H1 (cell line): ENCODE results near the gene GNAT1. TPM values are rescaled to one million over a fixed set of nuclear protein-coding genes. Genes with fewer than 3 reads are reported as not detected.

Experiments used
- CTCF ChIA-PET: fragments of 300-600 bp; sonication (Branson Sonifier 250); formaldehyde crosslinking; loops from one replicate; lab custom pipeline; 2021; ENCODE audit not compliant: partially characterized antibody; lab: Charles Lee
- POLR2A ChIA-PET: fragments of 300-600 bp; sonication (Branson Sonifier 250); formaldehyde crosslinking; loops from one replicate; lab custom pipeline; 2021; ENCODE audit warnings: inconsistent platforms; ENCODE audit not compliant: partially characterized antibody; lab: Charles Lee
- DNase-seq, 2 experiments: peaks; one replicate each; pipeline versions ENCODE4 v3.0.0 to v3.0.0-alpha.2; 2010 to 2022; ENCODE audit warnings: low spot score in 2 of 2, low read depth in 1 of 2, mixed read lengths in 1 of 2
- FAIRE-seq: peaks from 2 replicates; lab custom pipeline; 2011; peaks lifted over from hg19 to GRCh38; lab: Jason Lieb, UNC
- H2AFZ ChIP-seq: 2 replicates; pipeline ENCODE4 v1.8.1; 2012; ENCODE audit warnings: low read length, inconsistent platforms
- H2AK5ac ChIP-seq: 2 replicates; pipeline ENCODE4 v1.6.1; 2013; ENCODE audit warnings: low read depth, low read length
- H2BK120ac ChIP-seq: replicated peaks from 2 replicates; pipeline ENCODE3; 2013; ENCODE audit warnings: low read depth, low read length, inconsistent platforms
- H2BK12ac ChIP-seq: 2 replicates; pipeline ENCODE4 v1.6.1; 2013; ENCODE audit warnings: low read depth, low read length
- H2BK15ac ChIP-seq: 2 replicates; pipeline ENCODE4 v1.6.1; 2013; ENCODE audit warnings: low read length
- H2BK20ac ChIP-seq: 2 replicates; pipeline ENCODE4 v1.6.1; 2013; ENCODE audit warnings: low read length
- H2BK5ac ChIP-seq: 2 replicates; pipeline ENCODE4 v1.6.1; 2013; ENCODE audit warnings: low read depth, low read length
- H3K14ac ChIP-seq: 2 replicates; pipeline ENCODE4 v1.6.1; 2013; ENCODE audit warnings: inconsistent platforms; ENCODE audit not compliant: insufficient read length
- H3K18ac ChIP-seq: 2 replicates; pipeline ENCODE4 v1.6.1; 2013; ENCODE audit warnings: low read length; ENCODE audit errors: extremely low read depth
- H3K23ac ChIP-seq: 2 replicates; pipeline ENCODE4 v1.6.1; 2013; ENCODE audit warnings: inconsistent platforms; ENCODE audit not compliant: insufficient read length
- H3K23me2 ChIP-seq: 2 replicates; pipeline ENCODE4 v1.6.1; 2013; ENCODE audit warnings: low read depth, low read length
- H3K27ac ChIP-seq: 2 replicates; pipeline ENCODE4 v1.6.1; 2011; ENCODE audit warnings: low read depth, low read length, inconsistent platforms
- H3K27me3 ChIP-seq, 4 experiments: replicated peaks in 1 of 4; 1 replicate in 1 of 4; 2 replicates in 3 of 4; pipeline versions ENCODE4 v1.6.1 to v1.8.1; 2011 to 2013; ENCODE audit warnings: low read length in 3 of 4, mild to moderate bottlenecking in 3 of 4, inconsistent platforms in 2 of 4, mixed read lengths in 2 of 4, moderate library complexity in 1 of 4; ENCODE audit not compliant: control insufficient read depth in 3 of 4, insufficient read depth in 3 of 4; ENCODE audit errors: extremely low read depth in 1 of 4
- H3K36me3 ChIP-seq, 4 experiments: 2 replicates each; pipeline versions ENCODE4 v1.6.1 to v1.8.1; 2011 to 2013; ENCODE audit warnings: mild to moderate bottlenecking in 4 of 4, low read length in 3 of 4, moderate library complexity in 2 of 4, control low read depth in 1 of 4, inconsistent platforms in 1 of 4; ENCODE audit not compliant: insufficient read depth in 4 of 4, control insufficient read depth in 2 of 4
- H3K4ac ChIP-seq: replicated peaks from 2 replicates; pipeline ENCODE3; 2013; ENCODE audit warnings: low read length, low read depth, mixed read lengths, inconsistent platforms; ENCODE audit not compliant: insufficient read length
- H3K4me1 ChIP-seq, 4 experiments: replicated peaks in 1 of 4; 1 replicate in 1 of 4; 2 replicates in 3 of 4; pipeline versions ENCODE4 v1.6.1 to v1.8.1; 2011 to 2013; ENCODE audit warnings: low read length in 3 of 4, inconsistent platforms in 2 of 4, mixed read lengths in 1 of 4; ENCODE audit not compliant: insufficient read depth in 4 of 4, control insufficient read depth in 3 of 4
- H3K4me2 ChIP-seq, 2 experiments: 2 replicates each; pipeline versions ENCODE4 v1.6.1 to v1.8.1; 2011 to 2013; ENCODE audit warnings: low read depth in 2 of 2, low read length in 2 of 2, control low read depth in 1 of 2, inconsistent platforms in 1 of 2, mild to moderate bottlenecking in 1 of 2; ENCODE audit not compliant: insufficient read depth in 1 of 2
- H3K4me3 ChIP-seq, 4 experiments: fragments of 200-600, 300-600 bp in 1 of 4; sonication (generic), shearing (Covaris generic), sonication (Bioruptor Twin) in 1 of 4; 2 replicates each; pipeline versions ENCODE4 v1.5.1 to v1.8.1; 2011 to 2016; ENCODE audit warnings: low read length in 4 of 4, low read depth in 3 of 4, control low read depth in 2 of 4, inconsistent platforms in 2 of 4, mild to moderate bottlenecking in 2 of 4, mixed read lengths in 1 of 4, moderate library complexity in 1 of 4; ENCODE audit not compliant: insufficient read depth in 2 of 4; ENCODE audit errors: extremely low read depth in 1 of 4
- H3K56ac ChIP-seq: replicated peaks from 2 replicates; pipeline ENCODE3; 2013; ENCODE audit warnings: low read depth, mild to moderate bottlenecking, mixed read lengths, low read length, inconsistent platforms; ENCODE audit not compliant: insufficient read length
- H3K79me1 ChIP-seq: 2 replicates; pipeline ENCODE4 v1.6.1; 2013; ENCODE audit warnings: low read depth, low read length, control low read depth
- H3K79me2 ChIP-seq, 2 experiments: 2 replicates each; pipeline versions ENCODE4 v1.6.1 to v1.8.1; 2012 to 2013; ENCODE audit warnings: low read length in 2 of 2, mild to moderate bottlenecking in 2 of 2, inconsistent platforms in 1 of 2; ENCODE audit not compliant: insufficient read depth in 2 of 2, control insufficient read depth in 1 of 2
- H3K9ac ChIP-seq, 4 experiments: replicated peaks in 1 of 4; 1 replicate in 1 of 4; 2 replicates in 3 of 4; pipeline versions ENCODE4 v1.6.1 to v1.8.1; 2011 to 2013; ENCODE audit warnings: low read depth in 3 of 4, low read length in 3 of 4, control low read depth in 2 of 4, mild to moderate bottlenecking in 2 of 4, moderate library complexity in 2 of 4, inconsistent platforms in 1 of 4; ENCODE audit errors: extremely low read depth in 1 of 4
- H3K9me3 ChIP-seq, 2 experiments: 2 replicates each; pipeline versions ENCODE4 v1.6.1 to v1.8.1; 2012 to 2013; ENCODE audit warnings: mild to moderate bottlenecking in 2 of 2, moderate library complexity in 2 of 2, control low read depth in 1 of 2, inconsistent platforms in 1 of 2, low read depth in 1 of 2, low read length in 1 of 2, mixed read lengths in 1 of 2; ENCODE audit not compliant: insufficient read depth in 2 of 2
- H4K20me1 ChIP-seq, 2 experiments: replicated peaks in 1 of 2; 2 replicates each; pipeline versions ENCODE3 to v1.8.1; 2011 to 2013; ENCODE audit warnings: inconsistent platforms in 2 of 2, low read length in 2 of 2, mild to moderate bottlenecking in 1 of 2; ENCODE audit not compliant: insufficient read depth in 2 of 2, control insufficient read depth in 1 of 2
- H4K5ac ChIP-seq: 2 replicates; pipeline ENCODE4 v1.6.1; 2013; ENCODE audit warnings: low read length, low read depth, mixed read lengths, inconsistent platforms; ENCODE audit not compliant: insufficient read length
- H4K8ac ChIP-seq: 2 replicates; pipeline ENCODE4 v1.8.0; 2013; ENCODE audit warnings: mild to moderate bottlenecking, moderate library complexity, low read length, inconsistent platforms; ENCODE audit not compliant: insufficient read depth; ENCODE audit errors: extremely low read depth
- H4K91ac ChIP-seq: replicated peaks from 2 replicates; pipeline ENCODE3; 2013; ENCODE audit warnings: low read length, mixed read lengths, inconsistent platforms; ENCODE audit not compliant: insufficient read length
- CTCF ChIP-seq, 3 experiments: IDR thresholded peaks; 1 replicate in 2 of 3; 2 replicates in 1 of 3; pipeline versions ENCODE4 v1.5.1 to v1.6.1; 2011; ENCODE audit warnings: low read length in 3 of 3, mild to moderate bottlenecking in 3 of 3, inconsistent platforms in 2 of 3, low read depth in 1 of 3, moderate library complexity in 1 of 3; ENCODE audit not compliant: insufficient read depth in 1 of 3; ENCODE audit errors: control extremely low read depth in 1 of 3
- EGR1 ChIP-seq: IDR thresholded peaks from 2 replicates; pipeline ENCODE4 v1.6.1; 2011; ENCODE audit warnings: low read depth, low read length, borderline replicate concordance
- RAD21 ChIP-seq, 2 experiments: IDR thresholded peaks in 1 of 2; conservative IDR thresholded peaks in 1 of 2; 2 replicates each; pipeline ENCODE4 v1.6.1; 2011; ENCODE audit warnings: low read depth in 2 of 2, low read length in 2 of 2, improper control_type of control experiment in 1 of 2, inconsistent platforms in 1 of 2, mild to moderate bottlenecking in 1 of 2, moderate library complexity in 1 of 2
- RNF2 ChIP-seq: fragments of 200-900, 300-1000 bp; sonication (generic); IDR thresholded peaks from 2 replicates; pipeline ENCODE4 v1.7.1; 2016; ENCODE audit warnings: borderline replicate concordance, low read depth, mild to moderate bottlenecking, antibody characterized with exemption, low read length; ENCODE audit not compliant: poor library complexity, severe bottlenecking; ENCODE audit errors: missing control alignments
- WGBS, 2 experiments: shearing (Covaris generic) in 1 of 2; methylation state at CpG; one replicate each; pipeline versions ENCODE4 v1.1.6 to v1.1.7; 2013 to 2015; ENCODE audit warnings: low lambda C conversion rate in 2 of 2, mixed read lengths in 2 of 2, inconsistent platforms in 1 of 2, low coverage in 1 of 2, missing lambda C conversion rate in 1 of 2; ENCODE audit not compliant: insufficient replicate concordance in 2 of 2, insufficient coverage in 1 of 2, insufficient read length in 1 of 2; ENCODE audit errors: extremely low coverage in 1 of 2, missing lambda C conversion rate in 1 of 2; 5-methylcytosine and 5-hydroxymethylcytosine counted together
- polyA plus RNA-seq, 7 experiments: library from polyadenylated mRNA; depleted of rRNA in 3 of 7; stranded (reverse) in 5 of 7; unstranded in 2 of 7; fragments of >200 nt in 5 of 7; fragments of 200-250 nt in 2 of 7; gene quantifications; 1 replicate in 5 of 7; 2 replicates in 1 of 7; 4 replicates in 1 of 7; pipeline versions ENCODE4 v1.2.1 to v1.2.3, GENCODE V29; 2011 to 2013; ENCODE audit warnings: missing spikeins in 2 of 7, mixed read lengths in 2 of 7
- total RNA-seq: library from RNA; stranded (reverse); fragmentation: NEBNext Ultra II Directional; extraction: Animal tissue kit (Norgen Biotek cat#: 25700); gene quantifications from 2 replicates; pipeline ENCODE4 v1.2.1, GENCODE V29; 2021

The GNAT1 gene
- total and polyA plus RNA-seq, 2 of the 8 experiments (the other 6 are each of a cell fraction or from before 2014, with no cell fraction given), result 0.08 TPM; not detected in 1

GRCh38 chr3:50189274-50189673 is 2.1 kb upstream of the GNAT1 start:
- Histone ChIP-seq H2AK5ac (no peak overlapping the region), H3K9ac (no peak overlapping the region), H3K36me3 (peaks cover 6 to 28% (median 15%) of the 10 kb centered on the region in 4 experiments; a peak in 7 of 8 replicates), H3K79me1 (no peaks in the 10 kb centered on the region), H3K56ac (no peak overlapping the region), H2BK12ac (no peak overlapping the region), H3K79me2 (no peaks in the 10 kb centered on the region), H3K23me2 (no peaks in the 10 kb centered on the region), H4K20me1 (peaks cover 0 to 7% of the 10 kb centered on the region in 2 experiments), H3K4me3 (no peak overlapping the region), H2AFZ (no peak overlapping the region), H3K4me2 (no peak overlapping the region), H3K4me1 (peaks cover 0 to under 1% (median 0%) of the 10 kb centered on the region in 4 experiments; a peak in 2 of 7 replicates), H4K8ac (peak overlapping the region; percentile 41), H3K27me3 (peaks cover 0 to 10% (median 3%) of the 10 kb centered on the region in 4 experiments; a peak in 2 of 7 replicates), H2BK20ac (no peak overlapping the region), H3K14ac (no peak overlapping the region), H3K18ac (no peak overlapping the region), H2BK120ac (no peak overlapping the region), H2BK5ac (no peak overlapping the region), H3K9me3 (no peaks in the 10 kb centered on the region), H3K4ac (no peak overlapping the region), H4K5ac (no peak overlapping the region), H3K27ac (no peak overlapping the region), H4K91ac (no peak overlapping the region), H2BK15ac (no peak overlapping the region), H3K23ac (no peak overlapping the region)
- CTCF ChIA-PET, result interaction anchor here (0.6 to 19.7 kb wide), 15 partner anchors 14 to 99 kb away, joined by 3 to 1138 read pairs (median 4); partner anchors contain the start of gene SLC38A3
- WGBS, 2 experiments, result 50% methylated on average over 5 of the region's 5 CpGs; no CpG with 5 or more reads in 1 of the 2 experiments
- peak in 1 of 2 experiments; percentile 82 for DNase-seq
- peak; percentile 71 for FAIRE-seq
- TF ChIP-seq RNF2, result no peak
- peak; percentile 9; the same call in 1 of the 2 replicates for TF ChIP-seq EGR1
- TF ChIP-seq RAD21 (IDR thresholded peaks at IDR 0.05 in 1 of 2, conservative IDR thresholded peaks at IDR 0.05 in 1 of 2; ENCODE audit: low read depth in 2 of 2, low read length in 2 of 2), result peak; percentile 95 to 98
- peak in 2 of 3 experiments; percentile 94 to 95; a peak in 3 of 4 replicates for TF ChIP-seq CTCF (IDR thresholded peaks at IDR 0.05; ENCODE audit: control extremely low read depth in 1 of 3, insufficient read depth in 1 of 3, low read depth in 1 of 3, low read length in 3 of 3)
- POLR2A ChIA-PET, result interaction anchor here (1.1 to 11.9 kb wide), 4 partner anchors 37 to 74 kb away, joined by 3 to 128 read pairs (median 4); no protein-coding TSS in a partner anchor
